Measurements from ENCODE around the gene RPLP2.
A peak's percentile ranks its signal among the peaks of the same experiment; 100 is the strongest.

RPLP2 gene

GRCh38 chr11:829847-830294 is 20.1 kb downstream of the RPLP2 start:
- Histone ChIP-seq H2AFZ (ENCODE audit: low read depth, low read length) (no peak overlapping the region), H3K36me3 (ENCODE audit: insufficient read depth, low read length) (peaks cover 7% of the 10 kb centered on the region), H3K4me2 (ENCODE audit: insufficient read depth, low read length) (no peak overlapping the region), H3K4me1 (ENCODE audit: insufficient read depth, low read length) (peaks cover 35% of the 10 kb centered on the region), H3K27ac (ENCODE audit: low read length) (no peak overlapping the region), H4K20me1 (ENCODE audit: insufficient read depth, low read length) (peaks cover 21% of the 10 kb centered on the region), H3K9me3 (ENCODE audit: insufficient read depth, low read length, severe bottlenecking) (no peaks in the 10 kb centered on the region), H3K27me3 (ENCODE audit: insufficient read depth, low read length, poor library complexity) (peaks cover 53% of the 10 kb centered on the region), H3K9ac (ENCODE audit: low read depth, low read length) (no peak overlapping the region), H3K4me3 (ENCODE audit: low read depth in 1 of 2, low read length in 2 of 2) (no peak overlapping the region), H3K79me2 (ENCODE audit: insufficient read depth, low read length) (no peaks in the 10 kb centered on the region)
- ATAC-seq (ENCODE audit: insufficient read depth, low read depth) (no peak), DNase-seq (no peak)
- TF ChIP-seq EZH2 (IDR thresholded peaks at IDR 0.05; ENCODE audit: borderline replicate concordance, low read depth, low read length, severe bottlenecking), result no peak
- TF ChIP-seq CTCF (IDR thresholded peaks at IDR 0.05; ENCODE audit: borderline replicate concordance, extremely low read depth, low read length, poor library complexity, severe bottlenecking), result no peak

GRCh38 chr11:830295-831117 is 20.7 kb downstream of the RPLP2 start:
- Histone ChIP-seq H3K4me3 (ENCODE audit: low read depth in 1 of 2, low read length in 2 of 2) (no peak overlapping the region), H3K27ac (ENCODE audit: low read length) (no peak overlapping the region), H3K27me3 (ENCODE audit: insufficient read depth, low read length, poor library complexity) (peaks cover 53% of the 10 kb centered on the region), H3K4me2 (ENCODE audit: insufficient read depth, low read length) (no peak overlapping the region), H4K20me1 (ENCODE audit: insufficient read depth, low read length) (peaks cover 15% of the 10 kb centered on the region), H3K36me3 (ENCODE audit: insufficient read depth, low read length) (peaks cover under 1% of the 10 kb centered on the region; the same call in 1 of the 2 replicates), H3K79me2 (ENCODE audit: insufficient read depth, low read length) (no peaks in the 10 kb centered on the region), H3K9ac (ENCODE audit: low read depth, low read length) (no peak overlapping the region), H2AFZ (ENCODE audit: low read depth, low read length) (no peak overlapping the region), H3K4me1 (ENCODE audit: insufficient read depth, low read length) (peaks cover 35% of the 10 kb centered on the region), H3K9me3 (ENCODE audit: insufficient read depth, low read length, severe bottlenecking) (no peaks in the 10 kb centered on the region)
- DNase-seq (peak; percentile 54), ATAC-seq (ENCODE audit: insufficient read depth, low read depth) (peak; percentile 24; the same call in 2 of the 3 replicates)
- TF ChIP-seq CTCF (IDR thresholded peaks at IDR 0.05; ENCODE audit: borderline replicate concordance, extremely low read depth, low read length, poor library complexity, severe bottlenecking) (no peak), EZH2 (IDR thresholded peaks at IDR 0.05; ENCODE audit: borderline replicate concordance, low read depth, low read length, severe bottlenecking) (no peak)

DNA sequence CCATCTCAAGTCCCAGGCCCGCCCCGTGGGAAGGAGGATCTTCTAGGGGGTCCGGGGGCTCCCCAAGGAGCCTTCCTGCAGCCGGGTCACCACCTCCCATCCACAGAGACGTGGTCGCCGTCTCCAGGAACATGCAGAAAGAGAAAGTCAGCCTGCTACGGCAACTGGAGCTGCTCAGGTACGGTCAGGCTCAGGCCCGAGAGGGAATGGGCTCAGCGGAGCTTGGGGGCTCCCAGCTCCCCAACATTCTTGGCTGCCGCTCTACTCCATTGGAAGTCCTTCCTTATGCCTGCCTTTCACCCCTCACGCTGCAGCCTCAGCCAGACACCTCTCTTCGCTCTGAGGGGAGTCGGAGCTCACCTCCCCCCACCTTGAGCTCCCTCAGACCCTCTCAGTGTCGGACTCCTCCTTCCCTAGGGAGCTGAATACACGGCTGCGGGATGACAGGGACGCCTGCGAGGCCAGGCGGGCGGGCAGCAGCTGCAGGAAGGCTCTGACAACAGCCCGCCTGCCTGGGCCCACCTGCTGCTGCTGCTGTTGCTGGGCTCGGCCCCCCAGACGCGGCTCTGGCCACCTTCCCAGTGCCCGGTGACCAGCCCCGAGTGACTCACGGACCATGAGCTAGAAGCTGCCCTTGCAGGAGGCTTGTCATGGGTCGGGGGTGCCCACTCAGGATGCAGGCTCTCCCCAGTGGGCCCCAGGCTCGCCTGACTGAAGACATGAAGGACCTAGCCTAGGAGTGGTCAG is 21.5 kb downstream of the RPLP2 start:
- H3K9ac ChIP-seq (ENCODE audit: low read depth, low read length), result no peak overlapping the region
- no peak overlapping the region for H3K4me2 ChIP-seq (ENCODE audit: insufficient read depth, low read length)
- H3K9me3 ChIP-seq (ENCODE audit: insufficient read depth, low read length, severe bottlenecking), result no peaks in the 10 kb centered on the region
- H3K4me3 ChIP-seq (ENCODE audit: low read depth in 1 of 2, low read length in 2 of 2), result no peak overlapping the region
- no peaks in the 10 kb centered on the region for H3K79me2 ChIP-seq (ENCODE audit: insufficient read depth, low read length)
- peaks cover 17% of the 10 kb centered on the region for H4K20me1 ChIP-seq (ENCODE audit: insufficient read depth, low read length)
- no peak for ATAC-seq (ENCODE audit: insufficient read depth, low read depth)
- peaks cover 48% of the 10 kb centered on the region for H3K27me3 ChIP-seq (ENCODE audit: insufficient read depth, low read length, poor library complexity)
- no peaks in the 10 kb centered on the region for H3K36me3 ChIP-seq (ENCODE audit: insufficient read depth, low read length)
- peaks cover 30% of the 10 kb centered on the region for H3K4me1 ChIP-seq (ENCODE audit: insufficient read depth, low read length)
- TF ChIP-seq EZH2 (IDR thresholded peaks at IDR 0.05; ENCODE audit: borderline replicate concordance, low read depth, low read length, severe bottlenecking) (no peak), CTCF (IDR thresholded peaks at IDR 0.05; ENCODE audit: borderline replicate concordance, extremely low read depth, low read length, poor library complexity, severe bottlenecking) (no peak)
- H3K27ac ChIP-seq (ENCODE audit: low read length), result no peak overlapping the region
- DNase-seq, result no peak
- H2AFZ ChIP-seq (ENCODE audit: low read depth, low read length), result no peak overlapping the region

All from DND-41 (cell line).